ENCODE results near the gene HHAT. TPM values are rescaled to one million over a fixed set of nuclear protein-coding genes. Genes with fewer than 3 reads are reported as not detected.

HHAT gene
- total RNA-seq: 1.7 and 1.8 TPM in 2 replicates

DNA sequence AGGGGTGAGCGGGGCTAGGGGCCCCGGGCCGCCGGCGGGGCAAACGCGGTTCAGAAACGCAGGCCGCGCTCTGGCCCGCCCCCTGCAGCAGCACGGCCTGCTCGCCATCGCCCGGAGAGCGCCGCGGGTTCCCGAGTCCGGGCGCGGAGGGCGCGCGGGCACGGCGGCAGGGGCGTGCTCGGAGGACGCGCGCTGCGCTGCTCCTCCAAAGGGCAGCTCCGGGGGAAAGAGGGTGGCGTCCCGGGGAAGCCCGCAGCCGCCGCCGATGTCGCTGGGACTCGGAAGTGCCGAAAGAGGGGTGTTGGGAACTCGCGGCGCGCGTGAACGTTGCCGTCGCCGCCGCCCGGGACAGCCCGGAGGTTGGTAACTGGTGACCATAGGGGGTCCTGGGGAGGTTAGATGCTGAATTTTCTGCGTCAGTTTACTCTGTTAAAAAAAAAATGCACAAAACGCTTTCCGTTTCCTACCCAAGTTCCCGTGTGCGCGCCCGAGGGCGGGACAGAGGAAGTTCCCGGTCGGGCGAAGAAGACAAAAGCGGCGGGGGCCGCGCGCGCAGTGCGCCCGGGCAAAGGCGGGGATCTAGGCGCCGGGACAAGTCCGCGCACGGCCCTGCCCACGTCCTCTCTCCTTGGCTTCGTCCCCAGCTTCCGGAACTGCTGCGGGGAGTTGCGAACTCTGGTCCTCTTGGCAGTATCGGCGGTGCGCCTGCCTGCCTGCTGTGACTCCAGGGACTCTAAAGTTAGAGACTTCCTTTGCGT lies at the start of gene HHAT:
HHAT (plus strand) TSS at position 157 of the 758 bp plus-strand sequence. CDS start 20,074 bp downstream, outside the sequence.

Other genes with a start within 250 kb of the HHAT start
- gene SERTAD4, start 96.1 kb upstream of the HHAT start, total RNA-seq: 1.9 and 2.4 TPM in 2 replicates

All from mammary microvascular endothelial cell (primary cell).